HG02840 (cell line): Measurements from ENCODE around the gene TTBK2.
"Not testable (repeated sequence)": the region's sequence is repeated elsewhere in the genome, so short reads cannot be mapped to it uniquely, and the experiment has no call there.

Experiments
- ATAC-seq: cut with Tn5 transposase; IDR thresholded peaks from one replicate; pipeline ENCODE4 v1.9.1; 2021; ENCODE audit warnings: mild to moderate bottlenecking, moderate library complexity, moderate number of reproducible peaks; ENCODE audit not compliant: unreplicated experiment, low FRiP score

The TTBK2 gene

GRCh38 chr15:42772144-42772543 lies 148.4 kb downstream of the TTBK2 start:
- no peak for ATAC-seq

DNA sequence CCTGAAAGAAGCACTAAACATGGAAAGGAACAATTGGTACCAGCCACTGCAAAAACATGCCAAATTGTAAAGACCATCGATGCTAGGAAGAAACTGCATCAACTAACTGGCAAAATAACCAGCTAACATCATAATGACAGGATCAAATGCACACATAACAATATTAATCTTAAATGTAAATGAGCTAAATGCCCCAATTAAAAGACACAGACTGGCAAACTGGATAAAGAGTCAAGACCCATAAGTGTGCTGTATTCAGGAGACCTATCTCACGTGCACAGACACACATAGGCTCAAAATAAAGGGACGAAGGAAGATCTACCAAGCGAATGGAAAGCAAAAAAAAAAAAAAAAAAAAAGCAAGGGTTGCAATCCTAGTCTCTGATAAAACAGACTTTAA lies 154.5 kb downstream of the TTBK2 start:
- not testable (repeated sequence) for ATAC-seq

GRCh38 chr15:42764154-42764731 lies 156.3 kb downstream of the TTBK2 start:
- not testable (repeated sequence) for ATAC-seq

DNA sequence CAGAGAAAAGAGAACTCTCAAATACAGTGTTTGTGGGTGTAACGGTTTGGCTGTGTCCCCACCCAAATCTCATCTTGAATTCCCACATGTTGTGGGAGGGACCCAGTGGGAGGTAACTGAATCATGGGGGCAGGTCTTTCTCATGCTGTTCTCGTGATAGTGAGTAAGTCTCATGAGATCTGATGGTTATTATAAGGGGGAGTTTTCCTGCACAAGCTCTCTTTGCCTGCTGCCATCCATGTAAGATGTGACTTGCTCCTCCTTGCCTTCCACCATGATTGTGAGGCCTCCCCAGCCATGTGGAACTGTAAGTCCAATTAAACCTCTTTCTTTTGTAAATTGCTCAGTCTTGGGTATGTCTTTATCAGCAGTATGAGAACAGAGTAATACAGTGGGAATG lies 158.8 kb downstream of the TTBK2 start:
- ATAC-seq: not testable (repeated sequence)

- ATAC-seq: no peak
Observed at GRCh38 chr15:42760759-42761158, 159.8 kb downstream of the TTBK2 start.

- ATAC-seq: no peak
Observed at GRCh38 chr15:42759093-42759492, 161.5 kb downstream of the TTBK2 start.

DNA sequence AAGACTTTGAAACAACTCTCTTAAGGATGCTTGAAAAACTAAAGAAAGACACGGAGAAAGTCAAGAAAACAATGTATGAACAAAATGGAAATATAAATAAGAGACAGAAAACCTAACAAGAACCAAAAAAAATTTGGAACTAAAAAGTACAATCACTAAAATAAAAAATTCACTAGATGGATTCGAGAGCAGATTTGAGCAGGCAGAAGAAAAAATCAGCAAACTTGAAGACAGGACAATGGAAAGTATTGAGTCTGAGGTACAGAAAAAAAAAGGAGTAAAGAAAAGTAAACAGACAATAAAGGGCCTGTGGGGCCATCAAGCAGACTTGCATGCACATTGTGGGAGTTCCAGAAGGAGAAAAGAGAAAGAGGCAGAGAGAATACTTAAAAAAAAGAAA lies 170.3 kb downstream of the TTBK2 start:
- ATAC-seq: no peak

- ATAC-seq: no peak
Observed at GRCh38 chr15:42749266-42749665, 171.3 kb downstream of the TTBK2 start.

DNA sequence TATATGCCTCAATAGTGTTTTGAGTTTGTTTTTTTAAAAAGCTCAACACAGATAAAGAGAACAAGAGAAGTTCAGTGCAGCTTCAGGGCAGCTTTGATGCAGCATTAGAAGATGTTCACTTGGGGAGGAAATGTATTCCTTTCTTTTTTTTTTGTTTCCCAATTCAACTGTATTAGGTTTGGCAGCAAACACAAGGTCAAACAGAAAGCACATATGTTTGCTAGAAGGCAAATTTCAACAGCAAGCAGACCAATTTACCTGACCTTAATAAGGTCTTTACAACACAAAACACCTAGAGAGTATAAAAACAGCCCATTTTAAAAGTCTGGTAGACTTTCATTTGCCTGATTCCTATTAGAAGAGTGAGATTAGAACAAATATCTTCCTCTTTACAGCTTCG lies 176.4 kb downstream of the TTBK2 start:
- no peak for ATAC-seq

- no peak for ATAC-seq
Observed at GRCh38 chr15:42742149-42742548, 178.4 kb downstream of the TTBK2 start.

DNA sequence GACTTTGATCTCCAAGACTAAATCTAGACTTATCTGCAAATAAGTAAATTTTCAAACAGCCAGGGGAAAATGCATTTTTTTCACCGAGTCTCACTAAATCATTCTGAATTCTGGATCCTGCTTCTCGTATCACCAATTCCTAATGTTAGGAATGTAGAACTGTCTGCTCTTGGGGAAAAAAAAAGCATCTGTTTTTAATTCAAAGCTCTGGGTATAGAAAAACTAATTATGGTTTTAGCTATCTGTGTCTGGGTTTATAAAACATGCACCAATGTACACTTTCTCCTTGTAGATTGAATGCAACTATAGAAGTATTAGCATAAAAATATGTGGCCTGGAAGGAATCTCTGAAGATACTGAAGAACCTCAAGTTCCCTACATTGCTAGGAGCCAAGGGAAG lies 178.9 kb downstream of the TTBK2 start:
- ATAC-seq: no peak

- ATAC-seq: no peak
Observed at GRCh38 chr15:42737529-42738328, 182.8 kb downstream of the TTBK2 start.

DNA sequence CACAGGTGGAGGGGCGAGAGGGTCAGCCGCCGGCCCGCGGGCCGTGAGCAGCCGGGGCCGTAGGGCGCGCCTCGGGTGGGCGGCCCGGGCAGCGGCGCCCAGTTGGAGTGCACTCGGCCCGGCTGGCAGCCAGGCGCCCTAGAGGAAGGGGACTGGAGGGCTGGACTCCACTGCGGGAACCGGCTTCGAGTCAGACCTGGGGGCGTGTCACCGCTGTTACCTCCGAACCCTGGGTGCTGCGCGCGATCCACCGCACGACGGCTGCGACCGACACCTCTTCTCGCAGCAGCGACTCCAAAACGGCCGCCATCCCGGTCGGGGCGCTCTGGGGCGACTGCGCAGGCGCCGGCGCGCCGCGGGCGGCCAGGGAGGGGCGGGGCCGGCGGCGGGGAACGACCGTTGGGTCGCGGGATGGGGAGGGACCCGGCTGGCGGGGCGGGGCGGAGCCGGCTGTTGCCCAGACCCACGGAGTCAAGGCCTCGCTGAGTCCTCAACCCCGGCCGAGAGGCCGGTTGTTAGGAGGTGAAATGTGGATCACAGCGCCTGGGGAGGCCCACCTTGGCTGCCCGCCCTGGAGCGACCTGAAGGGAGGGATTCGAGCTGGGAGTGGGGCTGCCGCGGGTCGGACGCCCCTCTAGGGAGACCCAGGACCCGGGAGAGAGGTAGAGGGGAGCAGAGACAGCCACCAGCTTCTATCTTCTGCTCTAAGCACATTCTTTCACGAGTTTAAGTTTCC lies 183.6 kb downstream of the TTBK2 start, which contains the start of gene CDAN1:
Gene CDAN1, minus strand, starts transcription at position 336 of the 736 bp plus-strand sequence. Its CDS starts 26 bp downstream, at position 310.
- ATAC-seq: peak; percentile 78

GRCh38 chr15:42736178-42736792 lies 184.3 kb downstream of the TTBK2 start:
- peak; percentile 29 for ATAC-seq

DNA sequence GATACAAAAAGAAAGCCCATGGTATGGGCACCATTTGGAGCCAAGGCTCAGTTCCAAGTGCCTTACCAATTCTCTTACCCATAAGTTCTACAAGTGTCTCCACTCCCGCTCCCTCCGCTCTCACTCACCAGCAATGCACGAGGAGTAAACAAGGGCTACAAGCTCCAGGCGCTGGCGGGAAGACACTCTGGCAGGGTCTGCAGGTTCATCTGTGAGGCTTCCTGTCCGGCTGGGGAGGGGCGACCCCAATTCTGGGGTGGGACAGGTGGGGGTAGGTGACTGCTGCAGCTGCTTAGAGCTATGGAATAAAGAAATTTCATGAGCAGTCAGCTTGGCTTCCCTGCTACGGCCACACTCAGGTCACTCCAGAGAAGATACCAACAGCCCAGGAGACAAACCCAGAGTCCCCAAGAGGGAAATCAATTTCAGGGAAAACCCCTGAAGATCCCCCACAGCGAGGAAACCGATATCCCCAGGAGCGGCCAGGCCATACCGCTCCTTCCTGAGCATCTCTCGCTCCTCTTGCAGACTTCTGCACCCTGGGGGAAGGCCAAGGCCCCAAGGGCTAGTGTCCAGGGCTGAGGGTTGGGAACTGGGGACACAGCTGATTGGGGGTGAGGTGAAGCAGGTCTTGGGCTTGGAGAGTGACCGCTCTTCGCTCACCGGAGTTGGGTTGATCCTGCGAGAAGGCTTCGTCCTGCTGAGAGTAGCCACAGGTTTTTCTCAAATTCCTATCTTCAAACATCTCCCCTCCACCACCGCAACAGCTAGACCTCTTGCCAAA lies 185.0 kb downstream of the TTBK2 start:
- no peak for ATAC-seq

- ATAC-seq: no peak
Observed at GRCh38 chr15:42734076-42734672, 186.4 kb downstream of the TTBK2 start.

- ATAC-seq: no peak
Observed at GRCh38 chr15:42733027-42733426, 187.6 kb downstream of the TTBK2 start.

DNA sequence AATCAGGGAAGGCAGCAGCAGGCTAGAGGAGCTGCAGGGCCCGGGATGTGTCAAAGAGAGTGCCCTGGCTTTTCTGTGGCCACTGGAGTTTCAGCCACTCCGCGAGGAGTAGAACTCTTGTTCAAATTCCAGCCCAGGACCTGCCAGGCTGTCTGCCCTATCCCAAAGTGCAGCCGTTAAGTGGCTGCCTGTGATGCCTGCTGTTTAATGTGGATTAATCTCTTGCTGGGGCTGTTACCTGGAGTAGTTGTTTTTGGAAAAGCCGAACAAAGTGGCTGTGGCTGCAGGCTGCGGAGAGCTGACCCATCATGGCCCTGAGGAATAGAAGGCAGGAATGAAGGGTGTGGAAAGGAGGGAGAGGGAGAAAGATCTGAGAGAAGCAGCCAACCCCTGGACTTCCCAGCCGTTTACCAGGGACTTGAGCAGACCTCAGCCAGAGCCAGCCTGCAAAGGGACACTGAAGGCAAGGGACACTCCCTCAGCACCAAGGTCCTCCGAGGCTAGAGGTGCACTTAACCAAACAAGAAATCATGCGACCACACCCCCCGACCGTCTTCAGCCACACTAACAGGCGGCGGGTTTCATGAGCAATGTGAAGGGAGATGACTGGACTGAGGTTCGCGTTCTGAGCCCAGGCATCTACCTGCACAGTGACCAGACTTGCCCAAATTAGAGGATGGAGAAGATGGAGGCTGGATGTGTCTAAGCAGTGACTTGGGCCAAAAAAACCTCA lies 188.3 kb downstream of the TTBK2 start:
- ATAC-seq: no peak

DNA sequence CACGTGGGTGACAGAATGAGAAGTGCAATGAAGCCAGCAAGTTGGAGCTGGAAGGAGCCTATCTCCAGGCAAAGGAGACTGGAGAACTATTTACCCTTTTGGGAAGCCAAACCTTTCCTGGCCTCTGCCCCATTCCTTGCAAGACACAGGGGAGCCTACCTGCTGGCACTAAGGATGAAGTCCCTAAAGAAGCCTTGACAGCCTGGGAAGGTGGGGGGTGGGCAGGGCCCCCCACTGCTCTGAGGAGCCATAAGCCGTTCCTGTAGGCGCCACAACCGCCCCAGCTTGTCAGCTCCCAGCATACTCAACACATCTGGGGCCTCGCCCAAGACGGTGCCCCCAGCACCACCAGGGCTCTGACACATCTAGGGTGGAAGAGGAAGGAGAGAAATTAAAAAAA lies 189.1 kb downstream of the TTBK2 start:
- ATAC-seq: no peak
